Mesothelial cell of epicardium (in vitro differentiated cells): Measurements from ENCODE around the gene USP51. TPM values are rescaled to one million over a fixed set of nuclear protein-coding genes. Genes with fewer than 3 reads are reported as not detected.

ENCODE experiments used
- microRNA-seq: library from miRNA; unstranded; fragments of <30 nt; microRNA quantifications from one replicate; pipeline ENCODE4 v1.2.0, GENCODE V29; 2021; ENCODE audit warnings: inconsistent platforms, mixed read lengths
- total RNA-seq: library from RNA; stranded (reverse); gene quantifications from 3 replicates; pipeline ENCODE4 v1.2.1, GENCODE V29; 2021

Gene USP51
- total RNA-seq, 1 donor from 2014 or later: 5.1 TPM

Small RNAs within 50 kb of the gene (microRNA-seq; reads per million reads assigned to microRNA genes)
- gene MIR4536-1 (not detected), gene MIR4536-2 (not detected)

Other genes with a start within 250 kb of the USP51 start
- gene PAGE3, start 224.9 kb downstream of the USP51 start, total RNA-seq: not detected in 3 replicates
- 35.9 to 40.2 TPM (median 40.1 TPM) in 3 replicates for gene MAGEH1, start 37.7 kb downstream of the USP51 start, total RNA-seq
- gene FOXR2, start 133.6 kb upstream of the USP51 start, total RNA-seq: not detected in 3 replicates
- 26.9 to 30.6 TPM (median 27.8 TPM) in 3 replicates for gene RRAGB, start 227.9 kb upstream of the USP51 start, total RNA-seq